GM12878 (cell line): Measurements from ENCODE around the gene GUK1.
A peak's percentile ranks its signal among the peaks of the same experiment; 100 is the strongest.

ENCODE experiments used
- CHD4 ChIP-seq: fragments of 200-600 bp; sonication (generic); IDR thresholded peaks from 2 replicates; pipeline ENCODE4 v1.6.1; 2016; ENCODE audit warnings: mild to moderate bottlenecking
- EZH2 ChIP-seq: IDR thresholded peaks from 2 replicates; pipeline ENCODE4 v1.6.1; 2012; ENCODE audit warnings: low read depth, mild to moderate bottlenecking, control low read depth, inconsistent platforms, low read length, borderline replicate concordance; ENCODE audit not compliant: control insufficient read depth
- MTA3 ChIP-seq: IDR thresholded peaks from 2 replicates; pipeline ENCODE4 v1.6.1; 2012; ENCODE audit warnings: low read length, inconsistent platforms, borderline replicate concordance
- NRF1 ChIP-seq: conservative IDR thresholded peaks from 2 replicates; pipeline ENCODE4 v1.6.1; 2011; ENCODE audit warnings: mild to moderate bottlenecking, low read depth, low read length, improper control_type of control experiment
- POLR2A ChIP-seq: IDR thresholded peaks from 2 replicates; pipeline ENCODE4 v1.6.1; 2011; ENCODE audit warnings: low read depth, mild to moderate bottlenecking, low read length
- SMC3 ChIP-seq: IDR thresholded peaks from 2 replicates; pipeline ENCODE4 v1.6.1; 2011; ENCODE audit warnings: low read length, improper control_type of control experiment, borderline replicate concordance
- ZSCAN29 ChIP-seq: fragments of 450-650 bp; IDR thresholded peaks from 2 replicates; pipeline ENCODE4 v1.6.1; 2017; ENCODE audit warnings: mild to moderate bottlenecking, moderate library complexity
- TF ChIP-seq, protein P1 (sequence below): IDR thresholded peaks from 2 replicates; pipeline ENCODE4 v1.6.1; 2012; ENCODE audit warnings: low read depth, low read length, improper control_type of control experiment
- TF ChIP-seq, protein P2 (sequence below): fragments of 450-650 bp; IDR thresholded peaks from 2 replicates; pipeline ENCODE4 v1.6.1; 2016; ENCODE audit warnings: mild to moderate bottlenecking

DNA sequence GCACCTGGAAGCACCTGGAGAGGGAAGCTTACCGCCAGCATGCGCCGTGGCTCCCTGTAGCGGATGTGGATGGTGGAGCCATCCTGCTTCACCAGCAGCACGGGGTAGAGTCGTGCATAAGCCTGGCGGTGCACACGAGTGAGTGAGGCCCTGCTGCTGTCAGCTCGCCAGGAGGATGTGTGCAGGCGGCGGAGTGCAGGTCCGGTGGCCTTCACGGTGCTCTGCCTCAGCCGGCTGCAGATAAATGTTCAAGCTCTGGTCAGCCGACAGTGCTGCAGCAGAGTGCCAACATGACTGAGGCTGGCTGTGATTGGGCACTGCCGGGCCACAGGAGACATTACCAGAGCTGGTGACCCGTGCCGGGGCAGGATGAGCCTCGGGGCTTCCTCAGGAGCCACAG lies 32.4 kb upstream of the GUK1 start:
- TF ChIP-seq POLR2A = 0 out of 2 replicates have a peak, but pooled peaks have one; percentile 26
- TF ChIP-seq MTA3 = no peak
- TF ChIP-seq EZH2 = no peak
- TF ChIP-seq ZSCAN29 = no peak
- TF ChIP-seq, protein P1, sequence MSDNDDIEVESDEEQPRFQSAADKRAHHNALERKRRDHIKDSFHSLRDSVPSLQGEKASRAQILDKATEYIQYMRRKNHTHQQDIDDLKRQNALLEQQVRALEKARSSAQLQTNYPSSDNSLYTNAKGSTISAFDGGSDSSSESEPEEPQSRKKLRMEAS = no peak
- TF ChIP-seq CHD4 = no peak
- TF ChIP-seq, protein P2, sequence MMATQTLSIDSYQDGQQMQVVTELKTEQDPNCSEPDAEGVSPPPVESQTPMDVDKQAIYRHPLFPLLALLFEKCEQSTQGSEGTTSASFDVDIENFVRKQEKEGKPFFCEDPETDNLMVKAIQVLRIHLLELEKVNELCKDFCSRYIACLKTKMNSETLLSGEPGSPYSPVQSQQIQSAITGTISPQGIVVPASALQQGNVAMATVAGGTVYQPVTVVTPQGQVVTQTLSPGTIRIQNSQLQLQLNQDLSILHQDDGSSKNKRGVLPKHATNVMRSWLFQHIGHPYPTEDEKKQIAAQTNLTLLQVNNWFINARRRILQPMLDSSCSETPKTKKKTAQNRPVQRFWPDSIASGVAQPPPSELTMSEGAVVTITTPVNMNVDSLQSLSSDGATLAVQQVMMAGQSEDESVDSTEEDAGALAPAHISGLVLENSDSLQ = no peak
- no peak for TF ChIP-seq SMC3
- TF ChIP-seq NRF1 = no peak
